Measurements from ENCODE around the gene MAP3K20.
"Not testable (repeated sequence)": the region's sequence is repeated elsewhere in the genome, so short reads cannot be mapped to it uniquely, and the experiment has no call there.

Gene MAP3K20

DNA sequence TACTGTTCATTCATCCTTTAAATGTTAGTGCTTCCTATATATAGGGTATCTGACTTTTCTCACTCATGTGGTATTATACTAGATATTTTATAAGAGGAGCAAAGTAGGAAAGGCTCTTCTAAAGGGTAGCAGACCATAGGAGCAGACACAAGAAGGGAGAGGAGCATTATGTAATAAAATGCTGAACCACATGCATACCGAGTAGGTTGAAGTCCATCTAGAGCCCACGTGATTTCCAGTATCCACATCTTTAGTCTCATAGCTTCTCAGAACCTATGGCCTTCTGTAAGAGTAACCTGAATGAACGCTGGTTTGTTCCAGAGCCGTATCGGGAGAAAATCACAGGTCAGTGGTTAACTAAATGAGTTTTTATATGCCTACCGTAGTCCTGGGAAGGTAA, 85.9 kb downstream of the MAP3K20 start:
- DNase-seq: no peak

DNA sequence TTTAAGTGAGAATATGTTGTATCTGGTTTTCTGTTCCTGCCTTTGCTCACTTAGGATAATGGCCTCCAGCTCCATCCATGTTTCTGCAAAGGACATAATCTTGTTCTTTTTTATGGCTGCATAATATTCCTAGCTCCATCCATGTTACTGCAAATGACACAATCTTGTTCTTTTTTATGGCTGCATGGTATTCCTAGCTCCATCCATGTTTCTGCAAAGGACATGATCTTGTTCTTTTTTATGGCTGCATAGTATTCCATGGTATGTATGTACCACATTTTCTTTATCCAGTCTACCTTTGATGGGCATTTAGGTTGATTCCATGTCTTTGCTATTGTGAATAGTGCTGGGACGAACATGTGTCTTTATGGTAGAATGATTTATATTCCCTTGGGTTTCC, 87.7 kb downstream of the MAP3K20 start:
- not testable (repeated sequence) for DNase-seq

DNA sequence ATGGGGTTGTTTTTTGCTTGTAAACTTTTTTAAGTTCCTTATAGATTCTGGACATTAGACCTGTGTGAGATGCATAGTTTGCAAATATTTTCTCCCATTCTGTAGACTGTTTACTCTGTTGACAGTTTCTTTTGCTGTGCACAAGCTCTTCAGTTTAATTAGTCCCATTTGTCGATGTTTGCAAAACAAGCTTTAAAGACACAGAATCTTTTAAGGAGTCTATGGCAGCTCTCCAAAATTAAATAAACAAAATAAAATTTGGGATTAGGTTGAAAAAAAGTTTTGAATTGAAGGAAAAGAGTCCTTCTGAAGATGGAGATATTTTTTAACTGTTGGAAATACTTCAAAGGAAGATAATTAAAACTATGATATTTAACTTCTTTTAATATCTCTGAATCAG, 88.8 kb downstream of the MAP3K20 start:
- DNase-seq: no peak

DNA sequence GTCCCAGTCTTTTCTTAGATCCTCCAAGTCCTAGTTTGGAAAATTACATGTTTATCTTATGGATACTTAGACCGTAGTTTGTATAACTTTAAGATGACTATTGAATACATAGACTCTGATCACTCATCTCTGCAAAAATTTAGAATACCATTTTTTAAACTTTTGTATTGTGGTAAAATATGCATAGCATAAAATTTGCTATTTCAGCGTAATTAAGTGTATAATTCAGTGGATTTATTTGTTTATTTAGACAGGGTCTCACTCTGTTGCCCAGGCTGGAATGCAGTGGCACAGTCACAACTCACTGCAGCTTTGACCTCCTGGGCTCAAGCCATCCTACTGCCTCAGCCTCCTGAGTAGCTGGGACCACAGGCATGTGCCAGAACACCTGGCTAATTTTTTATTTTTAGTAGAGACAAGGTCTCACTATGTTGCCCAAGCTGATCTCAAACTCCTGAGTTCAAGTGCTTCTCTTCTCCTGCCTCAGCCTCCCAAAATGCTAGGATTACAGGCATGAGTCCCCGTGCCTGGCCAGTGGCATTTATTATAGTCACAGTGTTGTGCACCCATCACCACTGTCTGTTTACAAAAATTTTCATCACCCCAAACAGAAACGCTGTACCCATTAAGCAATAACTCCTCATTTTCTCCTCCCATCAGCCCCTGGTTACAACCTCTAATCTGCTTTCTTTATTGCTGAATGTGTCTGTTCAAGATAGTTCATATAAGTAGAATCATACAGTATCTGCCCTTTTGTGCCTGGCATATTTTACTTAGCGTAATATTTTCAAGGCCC, 90.0 kb downstream of the MAP3K20 start:
- DNase-seq: no peak

DNA sequence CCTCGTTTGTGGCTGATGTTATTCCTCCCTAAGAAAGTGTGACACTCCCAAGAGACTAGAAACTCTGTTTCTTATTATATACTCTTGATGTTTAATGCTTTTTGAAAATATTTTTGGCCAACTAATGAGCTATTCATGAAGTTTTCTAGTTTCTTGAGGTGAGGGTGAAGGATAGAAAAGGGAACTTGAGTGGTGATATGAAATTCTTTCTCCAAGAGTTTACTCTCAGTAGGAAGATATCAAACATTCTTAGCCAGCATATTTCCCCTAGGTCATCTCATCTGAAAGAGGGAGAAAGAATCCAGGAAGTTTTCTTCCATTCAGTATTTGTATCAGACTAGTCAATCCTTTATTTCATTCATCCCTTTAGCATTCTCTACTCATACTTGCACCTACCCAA, 95.7 kb downstream of the MAP3K20 start:
- DNase-seq: no peak

DNA sequence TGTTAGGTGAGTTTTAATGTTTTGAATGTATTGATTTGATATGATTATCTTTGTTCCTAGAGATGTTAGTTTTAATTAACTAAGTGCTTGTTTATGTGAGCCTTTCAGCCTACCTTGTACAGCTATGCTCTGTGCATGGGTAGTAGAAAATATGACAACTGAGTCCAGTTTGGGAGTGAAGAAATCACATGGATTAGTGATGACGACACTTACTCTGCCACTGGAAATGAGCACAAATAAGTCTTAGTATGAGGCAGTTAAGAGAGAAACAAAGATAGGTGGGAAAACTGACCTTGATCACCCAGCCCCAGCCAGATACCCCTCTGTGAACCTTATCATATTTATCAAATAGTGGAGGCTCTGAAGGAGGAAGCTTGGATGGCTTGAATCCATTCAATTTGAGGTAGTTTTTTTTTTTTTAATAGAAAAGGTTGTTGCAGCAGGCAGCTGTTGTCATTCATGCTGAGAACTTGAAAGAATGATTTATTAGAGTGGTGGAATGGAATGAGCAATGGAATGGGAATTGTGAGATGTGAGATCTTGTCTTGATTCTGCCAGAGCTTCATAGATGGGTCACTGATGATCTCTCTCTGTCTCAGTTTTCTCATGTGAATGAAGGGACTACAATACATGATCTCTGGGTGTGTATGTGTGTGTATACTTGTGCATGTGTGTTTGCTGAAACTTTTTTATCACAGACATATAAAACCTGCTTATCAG, 96.4 kb downstream of the MAP3K20 start:
- peak; percentile 81 for DNase-seq

DNA sequence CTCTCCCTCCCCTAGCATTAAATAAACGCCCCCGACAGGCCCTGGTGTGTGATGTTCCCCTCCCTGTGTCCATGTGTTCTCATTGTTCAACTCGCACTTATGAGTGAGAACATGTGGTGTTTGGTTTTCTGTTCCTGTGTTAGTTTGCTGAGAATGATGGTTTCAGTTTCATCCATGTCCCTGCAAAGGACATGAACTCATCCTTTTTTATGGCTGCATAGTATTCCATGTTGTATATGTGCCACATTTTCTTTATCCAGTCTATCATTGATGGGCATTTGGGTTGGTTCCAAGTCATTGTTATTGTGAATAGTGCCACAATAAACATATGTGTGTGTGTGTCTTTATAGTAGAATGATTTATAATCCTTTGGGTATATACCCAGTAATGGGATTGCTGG, 98.7 kb downstream of the MAP3K20 start:
- DNase-seq: not testable (repeated sequence)

DNA sequence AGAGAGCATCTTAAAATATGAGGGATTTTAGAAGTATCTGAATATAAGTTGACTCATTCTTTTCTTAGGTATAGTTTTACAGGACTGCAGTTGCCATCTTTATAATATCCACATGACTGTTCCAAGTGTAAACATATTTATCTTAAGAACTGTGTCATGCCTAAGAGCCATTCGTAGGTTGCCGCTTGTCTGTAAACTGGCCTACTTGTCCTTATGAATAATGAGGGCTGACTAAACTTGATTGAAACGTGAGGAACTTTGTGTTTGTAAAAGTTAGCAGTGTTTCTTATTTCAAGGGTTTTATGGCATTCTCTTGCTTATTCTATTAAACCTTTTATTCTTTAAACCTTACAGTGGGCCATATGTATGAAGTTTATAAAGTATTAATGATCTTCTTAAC, 99.6 kb downstream of the MAP3K20 start:
- DNase-seq: peak; percentile 33

DNA sequence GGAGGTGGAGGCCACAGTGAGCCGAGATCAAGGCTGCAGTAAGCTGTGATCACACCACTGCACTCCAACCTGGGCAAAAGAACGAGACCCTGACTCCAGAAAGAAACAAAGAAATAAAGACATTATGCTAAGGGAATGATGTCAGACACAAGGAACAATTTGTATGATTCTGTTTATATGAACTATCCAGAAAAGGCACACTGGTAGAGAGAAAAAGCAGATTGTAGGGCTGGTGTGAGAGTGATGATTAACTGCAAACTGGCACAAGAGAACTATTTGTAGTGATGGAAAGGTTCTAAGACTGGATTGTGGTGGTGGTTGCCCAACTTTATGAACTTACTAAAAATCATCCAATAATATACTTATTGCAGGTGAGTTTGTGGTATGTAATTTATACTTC, 106.3 kb downstream of the MAP3K20 start:
- DNase-seq: no peak

DNA sequence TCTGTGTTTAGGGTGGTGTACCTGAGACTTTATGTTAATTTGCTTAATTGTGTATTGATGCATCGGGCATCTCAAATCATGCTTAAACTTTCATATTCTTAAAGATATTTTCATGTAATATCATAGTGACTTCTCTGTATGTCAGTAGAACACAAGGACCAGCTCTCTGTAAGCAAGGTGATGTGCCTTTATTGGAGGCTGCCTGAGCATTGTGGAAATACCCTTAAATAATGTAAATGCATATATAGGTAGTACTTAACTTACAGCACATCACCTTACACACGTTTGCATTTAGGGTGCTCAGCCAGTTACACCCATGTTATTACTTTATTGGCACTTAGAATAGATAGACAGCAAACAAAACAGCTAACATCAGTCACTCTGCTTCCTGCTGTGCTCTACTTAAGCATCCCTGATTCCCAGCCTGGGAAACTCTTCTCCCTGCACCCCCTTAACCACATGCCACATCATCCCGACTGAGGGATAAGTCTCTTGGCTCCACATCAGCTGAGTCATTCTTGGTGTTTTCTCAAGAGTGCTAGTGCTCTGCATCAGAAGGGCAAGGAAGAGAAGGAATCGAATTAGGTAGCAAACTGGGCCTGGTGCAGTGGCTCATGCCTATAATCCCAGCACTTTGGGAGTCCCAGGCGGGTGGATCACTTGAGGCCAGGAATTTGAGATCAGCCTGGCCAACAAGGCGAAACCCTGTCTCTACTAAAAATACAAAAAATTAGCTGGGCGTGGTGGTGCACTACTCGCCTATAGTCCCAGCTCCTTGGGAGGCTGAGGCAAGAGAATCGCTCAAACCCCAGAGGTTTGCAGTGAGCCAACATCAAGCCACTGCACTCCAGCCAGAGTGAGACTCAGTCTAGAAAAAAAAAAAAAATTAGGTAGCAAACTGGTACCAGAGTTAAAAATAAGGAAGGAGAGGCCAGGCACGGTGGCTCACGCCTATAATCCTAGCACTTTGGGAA, 108.7 kb downstream of the MAP3K20 start:
- DNase-seq: peak; percentile 100

DNA sequence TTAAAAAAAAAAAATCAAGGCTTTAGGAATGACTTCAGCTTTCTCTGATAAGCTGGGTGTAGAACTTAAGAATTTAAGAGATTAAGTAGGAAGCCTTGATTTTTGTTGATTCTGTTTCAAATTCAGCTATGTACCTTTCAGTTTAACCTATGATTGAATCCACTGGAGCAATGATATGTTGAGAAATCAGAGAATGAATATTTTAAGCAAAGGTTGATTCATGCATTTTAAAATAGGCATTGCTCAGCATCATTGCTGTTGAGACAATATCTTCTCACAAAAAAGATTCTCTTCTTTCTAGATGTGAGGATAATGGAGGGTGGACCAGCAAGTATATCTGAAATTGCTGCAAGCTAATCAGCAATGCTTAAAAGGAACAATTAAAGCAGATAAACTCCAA, 109.8 kb downstream of the MAP3K20 start:
- no peak for DNase-seq

DNA sequence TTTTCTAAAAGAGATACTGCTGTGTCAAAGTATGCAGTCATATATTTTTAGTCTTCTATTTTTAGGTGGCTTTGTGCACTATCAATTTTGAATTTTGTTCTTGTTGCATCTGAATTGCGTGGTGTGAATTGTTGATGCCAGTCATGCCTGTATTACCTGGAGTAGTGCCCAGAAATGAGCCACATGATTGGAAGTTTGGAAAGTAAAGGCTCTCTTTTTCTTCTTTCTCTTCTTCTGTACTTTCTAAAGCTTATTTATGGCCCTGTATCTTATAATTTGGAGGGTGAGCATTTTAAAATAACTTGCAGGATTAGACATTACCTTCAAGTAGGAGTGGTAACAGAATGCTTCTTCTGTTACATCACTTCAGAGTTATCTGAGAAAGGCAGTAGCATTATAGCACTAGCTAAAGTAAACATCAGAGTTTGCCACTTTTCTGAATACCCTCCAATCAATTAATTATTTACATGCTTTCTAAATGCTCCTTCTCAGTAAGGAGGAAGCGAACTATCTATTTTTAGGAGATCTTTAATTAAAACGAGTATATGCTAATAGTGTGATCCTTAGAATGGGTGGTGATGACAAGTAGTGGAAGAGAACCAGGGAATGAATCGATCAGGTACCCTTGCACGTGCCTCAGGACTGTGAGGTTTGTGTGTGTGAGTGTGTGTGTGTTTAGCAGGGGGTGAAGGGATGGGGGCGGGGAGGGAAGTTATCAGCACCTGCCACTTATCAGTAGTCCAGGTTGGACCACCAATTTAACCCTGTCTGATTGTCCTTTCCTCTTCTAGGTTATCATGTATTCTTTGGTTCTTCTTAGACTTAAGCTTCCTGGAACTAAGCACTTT, 112.5 kb downstream of the MAP3K20 start:
- DNase-seq: peak; percentile 82

DNA sequence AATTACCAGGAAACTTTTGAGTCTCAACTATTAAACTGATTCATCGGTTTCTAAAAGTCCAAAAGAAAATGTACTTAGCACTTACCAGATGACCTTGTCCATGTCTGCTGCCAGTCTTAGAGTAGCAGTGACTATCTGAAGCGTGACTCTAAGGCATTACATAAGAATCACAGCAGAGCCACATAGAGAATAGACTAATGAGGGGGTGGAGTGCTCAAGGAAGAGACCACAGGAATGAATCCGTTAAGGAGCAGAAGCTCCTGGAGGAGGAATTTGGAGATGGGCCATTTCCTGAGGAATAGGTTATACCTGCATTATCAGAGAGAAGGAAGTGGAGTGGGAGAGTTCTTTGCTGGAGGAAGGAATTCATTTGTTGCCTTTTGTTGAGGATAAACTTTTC, 116.0 kb downstream of the MAP3K20 start:
- peak; percentile 35 for DNase-seq

DNA sequence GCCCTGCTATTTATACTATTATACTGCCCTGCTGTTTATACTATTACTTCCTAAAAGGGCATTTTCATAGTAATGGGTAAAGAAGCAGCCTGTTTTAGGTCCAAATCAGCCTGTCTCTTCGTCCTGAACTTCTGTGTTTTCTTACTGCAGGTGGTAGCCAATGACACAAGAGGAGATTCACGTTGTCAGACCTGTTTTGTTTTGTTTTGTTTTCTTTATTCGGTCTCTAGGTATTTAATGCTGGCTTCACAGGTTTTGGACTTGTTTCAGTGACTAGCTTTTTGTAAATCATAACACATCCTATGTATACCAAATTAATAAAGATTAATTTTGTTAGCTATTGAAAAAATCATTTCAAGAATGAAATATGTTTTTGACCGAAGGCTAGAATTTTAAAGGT, 116.4 kb downstream of the MAP3K20 start:
- no peak for DNase-seq

DNA sequence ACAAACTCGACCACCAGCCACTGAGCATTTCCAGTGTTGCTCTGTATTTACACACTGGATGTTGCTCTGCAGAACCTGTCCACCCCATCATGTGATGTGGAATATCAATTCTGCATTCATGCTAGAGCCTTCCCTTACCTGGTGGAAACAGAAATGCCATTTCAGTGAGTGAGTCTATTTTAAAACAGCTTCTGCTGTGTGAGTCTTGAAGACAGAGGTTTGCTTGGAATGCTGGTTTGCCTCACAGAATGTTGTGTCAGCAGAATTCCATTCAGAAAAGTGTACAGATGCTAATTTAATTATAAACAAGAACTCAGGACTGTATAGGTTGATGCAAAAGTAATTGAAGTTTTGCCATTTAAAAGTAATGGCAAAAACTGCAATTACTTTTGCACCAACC, 118.3 kb downstream of the MAP3K20 start:
- peak; percentile 58 for DNase-seq

DNA sequence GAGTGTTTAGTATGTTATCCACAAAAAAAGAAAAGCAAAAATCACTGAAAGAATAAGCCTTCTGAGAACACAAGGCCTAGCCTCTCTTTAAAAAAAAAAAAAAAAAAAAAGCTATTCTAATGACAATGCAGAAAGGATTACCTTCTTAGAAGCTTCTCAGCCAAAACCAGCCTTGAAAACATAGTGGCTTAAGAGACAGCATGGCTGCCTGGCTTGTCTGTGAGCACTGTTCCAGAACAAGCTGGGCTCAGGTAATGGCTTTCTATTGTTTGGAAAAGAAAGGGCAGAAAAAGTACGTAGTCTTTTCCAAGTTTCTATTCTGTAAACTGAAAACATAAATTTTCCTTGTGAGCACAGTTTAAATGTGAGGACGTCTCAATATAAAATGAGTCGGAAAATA, 119.5 kb downstream of the MAP3K20 start:
- no peak for DNase-seq

DNA sequence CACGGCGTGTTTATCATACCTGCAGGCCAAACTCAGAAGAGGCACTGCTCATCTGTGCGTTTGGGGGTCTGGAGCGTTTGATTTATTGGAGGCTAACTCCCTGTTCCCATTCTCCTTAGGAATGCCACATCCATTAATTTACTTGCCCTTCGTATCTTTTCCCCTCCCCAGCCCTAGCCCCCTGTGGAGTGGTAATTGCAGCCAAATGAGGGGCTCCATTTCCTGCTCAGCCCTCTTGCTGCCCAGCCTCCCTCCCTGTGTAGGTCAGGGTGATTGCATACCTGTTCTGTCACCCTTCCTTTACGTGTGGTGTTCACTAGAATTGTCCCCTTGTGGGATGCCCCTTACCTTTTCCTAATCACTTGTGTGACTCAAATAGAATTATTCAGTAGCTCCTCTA, 120.4 kb downstream of the MAP3K20 start:
- no peak for DNase-seq

DNA sequence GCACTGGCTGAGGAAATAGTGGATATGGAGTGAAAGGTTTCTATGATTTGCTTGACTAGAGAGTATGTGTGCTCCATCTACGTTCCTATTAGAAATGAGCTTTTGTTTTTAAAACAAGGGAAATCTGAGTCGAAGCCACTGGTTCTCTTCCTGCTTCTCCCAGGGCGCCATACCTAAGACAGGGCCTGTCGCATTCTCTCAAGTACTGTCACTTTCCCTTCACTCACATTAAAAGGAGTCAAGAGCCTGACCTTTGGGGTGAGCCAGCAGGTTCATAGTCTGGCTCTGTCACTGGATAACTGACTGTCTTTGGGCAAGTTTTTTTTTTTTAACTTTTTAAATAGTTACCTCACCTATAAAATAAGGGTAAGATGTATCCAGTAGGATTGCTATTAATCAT, 121.0 kb downstream of the MAP3K20 start:
- DNase-seq: no peak

DNA sequence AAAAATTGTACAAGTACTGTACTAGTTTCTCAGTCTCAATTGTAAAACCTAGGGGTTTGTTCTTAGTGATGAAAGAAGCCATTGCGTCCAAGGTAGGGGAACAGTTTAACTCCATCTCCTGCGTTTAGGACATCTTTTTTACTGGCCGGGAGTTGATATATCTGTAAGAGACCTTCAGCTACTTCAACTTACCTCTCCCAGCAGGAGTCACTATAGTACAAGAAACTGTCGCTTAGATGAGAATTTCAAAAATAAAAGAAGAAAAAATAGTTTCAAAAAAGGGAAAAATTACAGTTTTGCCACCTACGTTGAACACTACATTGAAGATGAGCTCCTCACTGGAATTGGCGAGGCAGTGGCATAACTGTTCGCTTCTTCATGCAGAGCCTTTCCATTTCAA, 122.7 kb downstream of the MAP3K20 start:
- DNase-seq: no peak

DNA sequence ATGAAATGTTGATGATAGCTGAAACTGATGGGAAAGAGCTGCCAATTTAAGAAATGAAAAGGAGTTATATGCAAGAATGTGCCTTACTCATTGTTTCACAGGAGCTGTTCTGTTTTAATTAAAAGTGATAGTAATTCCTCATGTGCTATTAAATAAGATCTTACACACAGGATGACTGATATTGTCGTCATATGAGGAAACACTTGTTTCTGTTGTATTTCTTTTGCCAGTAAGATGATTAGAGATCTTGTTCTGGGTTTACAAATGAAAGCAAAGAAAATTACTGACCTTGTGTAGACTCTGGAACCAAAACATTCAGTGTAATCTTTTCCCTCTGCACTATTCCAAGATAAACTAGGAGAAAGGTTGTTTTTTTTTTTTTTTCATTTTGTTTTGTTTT, 123.6 kb downstream of the MAP3K20 start:
- DNase-seq: no peak

DNA sequence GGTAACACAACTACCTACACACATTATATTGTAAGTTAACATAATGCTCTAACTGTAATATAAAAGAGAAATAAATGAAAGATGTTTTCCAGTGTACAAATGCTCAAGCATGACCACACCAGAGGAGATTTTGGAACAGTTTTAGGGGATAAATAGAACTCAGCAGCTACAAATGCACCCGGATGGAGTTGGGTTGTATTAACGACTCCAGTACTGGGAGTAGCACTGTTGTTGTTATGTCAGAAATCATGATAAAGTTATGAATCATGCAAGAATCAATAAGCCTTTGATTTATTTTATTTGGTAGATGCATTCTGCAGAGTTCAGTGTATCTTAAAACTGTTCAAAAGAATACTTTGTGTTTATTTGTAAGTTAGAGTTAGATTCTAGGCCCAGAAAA, 126.9 kb downstream of the MAP3K20 start:
- DNase-seq: no peak

DNA sequence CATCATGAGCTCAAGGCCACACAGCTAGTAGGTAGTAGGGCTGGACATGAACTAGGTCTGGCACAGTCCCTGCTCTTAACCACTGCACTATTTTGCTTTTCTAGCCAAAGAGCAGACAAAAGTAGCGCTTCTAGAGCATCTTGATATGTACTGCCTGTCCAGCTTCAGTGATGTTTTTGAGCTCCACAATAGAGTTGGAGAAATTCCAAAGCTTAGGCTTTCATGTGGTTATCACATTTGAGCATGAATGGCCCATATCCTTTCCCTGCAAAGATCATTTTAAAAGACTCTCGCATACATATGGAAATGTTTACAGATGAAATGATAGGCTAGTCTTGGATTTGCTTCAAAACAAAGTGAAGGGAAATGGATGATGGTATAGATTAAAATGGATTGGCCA, 128.7 kb downstream of the MAP3K20 start:
- DNase-seq: no peak

All from fibroblast of skin of back (primary cell).